ENCODE results near the gene DPEP1.

DPEP1 gene

GRCh38 chr16:89571636-89572035 is 41.8 kb upstream of the DPEP1 start:
- Histone ChIP-seq H3K9me3 (ENCODE audit: control insufficient read depth in 2 of 2, low read length in 2 of 2) (no peaks in the 10 kb centered on the region), H3K4me1 (ENCODE audit: control insufficient read depth in 2 of 2, insufficient read depth in 2 of 2, low read length in 2 of 2) (peaks cover 3 to 10% of the 10 kb centered on the region in 2 donors), H3K9ac (ENCODE audit: low read depth in 1 of 2, low read length in 2 of 2) (no peak overlapping the region), H3K4me3 (ENCODE audit: low read length in 2 of 2) (no peak overlapping the region), H3K27ac (ENCODE audit: low read depth in 2 of 2, low read length in 2 of 2) (no peak overlapping the region), H3K27me3 (ENCODE audit: control insufficient read depth in 2 of 2, insufficient read depth in 2 of 2, low read length in 2 of 2) (peaks cover 24 to 25% of the 10 kb centered on the region in 2 donors), H3K36me3 (ENCODE audit: control insufficient read depth in 2 of 2, insufficient read depth in 2 of 2, low read length in 2 of 2) (no peaks in the 10 kb centered on the region)

GRCh38 chr16:89572073-89572484 is 41.4 kb upstream of the DPEP1 start:
- Histone ChIP-seq H3K4me1 (ENCODE audit: control insufficient read depth in 2 of 2, insufficient read depth in 2 of 2, low read length in 2 of 2) (peaks cover 3 to 10% of the 10 kb centered on the region in 2 donors), H3K27ac (ENCODE audit: low read depth in 2 of 2, low read length in 2 of 2) (no peak overlapping the region), H3K27me3 (ENCODE audit: control insufficient read depth in 2 of 2, insufficient read depth in 2 of 2, low read length in 2 of 2) (peaks cover 24 to 25% of the 10 kb centered on the region in 2 donors), H3K36me3 (ENCODE audit: control insufficient read depth in 2 of 2, insufficient read depth in 2 of 2, low read length in 2 of 2) (no peaks in the 10 kb centered on the region), H3K9me3 (ENCODE audit: control insufficient read depth in 2 of 2, low read length in 2 of 2) (no peaks in the 10 kb centered on the region), H3K4me3 (ENCODE audit: low read length in 2 of 2) (no peak overlapping the region), H3K9ac (ENCODE audit: low read depth in 1 of 2, low read length in 2 of 2) (no peak overlapping the region)

GRCh38 chr16:89572485-89573205 is 40.8 kb upstream of the DPEP1 start:
- Histone ChIP-seq H3K9ac (ENCODE audit: low read depth in 1 of 2, low read length in 2 of 2) (no peak overlapping the region), H3K9me3 (ENCODE audit: control insufficient read depth in 2 of 2, low read length in 2 of 2) (no peaks in the 10 kb centered on the region), H3K27me3 (ENCODE audit: control insufficient read depth in 2 of 2, insufficient read depth in 2 of 2, low read length in 2 of 2) (peaks cover 24 to 25% of the 10 kb centered on the region in 2 donors), H3K36me3 (ENCODE audit: control insufficient read depth in 2 of 2, insufficient read depth in 2 of 2, low read length in 2 of 2) (no peaks in the 10 kb centered on the region), H3K27ac (ENCODE audit: low read depth in 2 of 2, low read length in 2 of 2) (no peak overlapping the region), H3K4me1 (ENCODE audit: control insufficient read depth in 2 of 2, insufficient read depth in 2 of 2, low read length in 2 of 2) (peaks cover 3 to 10% of the 10 kb centered on the region in 2 donors), H3K4me3 (ENCODE audit: low read length in 2 of 2) (no peak overlapping the region)

GRCh38 chr16:89573826-89574680 is 39.4 kb upstream of the DPEP1 start:
- no peaks in the 10 kb centered on the region for H3K36me3 ChIP-seq (ENCODE audit: control insufficient read depth in 2 of 2, insufficient read depth in 2 of 2, low read length in 2 of 2)
- peaks cover 3 to 10% of the 10 kb centered on the region in 2 donors for H3K4me1 ChIP-seq (ENCODE audit: control insufficient read depth in 2 of 2, insufficient read depth in 2 of 2, low read length in 2 of 2)
- H3K4me3 ChIP-seq (ENCODE audit: low read length in 2 of 2): peak overlapping the region in 1 of 2 donors; percentile 18
- H3K9ac ChIP-seq (ENCODE audit: low read depth in 1 of 2, low read length in 2 of 2): peak overlapping the region in 1 of 2 donors; percentile 39
- H3K9me3 ChIP-seq (ENCODE audit: control insufficient read depth in 2 of 2, low read length in 2 of 2): no peaks in the 10 kb centered on the region
- no peak overlapping the region for H3K27ac ChIP-seq (ENCODE audit: low read depth in 2 of 2, low read length in 2 of 2)
- H3K27me3 ChIP-seq (ENCODE audit: control insufficient read depth in 2 of 2, insufficient read depth in 2 of 2, low read length in 2 of 2): peaks cover 24% of the 10 kb centered on the region in 2 donors

- peaks cover 3 to 10% of the 10 kb centered on the region in 2 donors for H3K4me1 ChIP-seq (ENCODE audit: control insufficient read depth in 2 of 2, insufficient read depth in 2 of 2, low read length in 2 of 2)
- H3K9ac ChIP-seq (ENCODE audit: low read depth in 1 of 2, low read length in 2 of 2): peak overlapping the region in 1 of 2 donors; percentile 39
- H3K27ac ChIP-seq (ENCODE audit: low read depth in 2 of 2, low read length in 2 of 2): no peak overlapping the region
- no peaks in the 10 kb centered on the region for H3K36me3 ChIP-seq (ENCODE audit: control insufficient read depth in 2 of 2, insufficient read depth in 2 of 2, low read length in 2 of 2)
- H3K9me3 ChIP-seq (ENCODE audit: control insufficient read depth in 2 of 2, low read length in 2 of 2): no peaks in the 10 kb centered on the region
- H3K27me3 ChIP-seq (ENCODE audit: control insufficient read depth in 2 of 2, insufficient read depth in 2 of 2, low read length in 2 of 2): peaks cover 19 to 22% of the 10 kb centered on the region in 2 donors
- peak overlapping the region in 1 of 2 donors; percentile 8 for H3K4me3 ChIP-seq (ENCODE audit: low read length in 2 of 2)
Measured at GRCh38 chr16:89574681-89575246, 38.7 kb upstream of the DPEP1 start.

- peaks cover 3 to 10% of the 10 kb centered on the region in 2 donors for H3K4me1 ChIP-seq (ENCODE audit: control insufficient read depth in 2 of 2, insufficient read depth in 2 of 2, low read length in 2 of 2)
- peak within 1 kb of the TSS in 1 of 2 donors; percentile 8 for H3K4me3 ChIP-seq (ENCODE audit: low read length in 2 of 2)
- no peaks in the 10 kb centered on the region for H3K36me3 ChIP-seq (ENCODE audit: control insufficient read depth in 2 of 2, insufficient read depth in 2 of 2, low read length in 2 of 2)
- H3K27me3 ChIP-seq (ENCODE audit: control insufficient read depth in 2 of 2, insufficient read depth in 2 of 2, low read length in 2 of 2): peaks cover 11 to 17% of the 10 kb centered on the region in 2 donors
- no peak within 1 kb of the TSS for H3K27ac ChIP-seq (ENCODE audit: low read depth in 2 of 2, low read length in 2 of 2)
- peak within 1 kb of the TSS in 1 of 2 donors; percentile 39 for H3K9ac ChIP-seq (ENCODE audit: low read depth in 1 of 2, low read length in 2 of 2)
- H3K9me3 ChIP-seq (ENCODE audit: control insufficient read depth in 2 of 2, low read length in 2 of 2): no peaks in the 10 kb centered on the region
Measured at GRCh38 chr16:89575247-89576152, 37.9 kb upstream of the DPEP1 start, which contains the start of gene CPNE7. Gene CPNE7, plus strand, starts transcription at chr16:89575758. Its CDS starts 140 bp downstream, at chr16:89575898.

- H3K27ac ChIP-seq (ENCODE audit: low read depth in 2 of 2, low read length in 2 of 2): no peak overlapping the region
- H3K4me1 ChIP-seq (ENCODE audit: control insufficient read depth in 2 of 2, insufficient read depth in 2 of 2, low read length in 2 of 2): peaks cover 3 to 11% of the 10 kb centered on the region in 2 donors
- no peak overlapping the region for H3K4me3 ChIP-seq (ENCODE audit: low read length in 2 of 2)
- peaks cover 10 to 15% of the 10 kb centered on the region in 2 donors for H3K27me3 ChIP-seq (ENCODE audit: control insufficient read depth in 2 of 2, insufficient read depth in 2 of 2, low read length in 2 of 2)
- H3K36me3 ChIP-seq (ENCODE audit: control insufficient read depth in 2 of 2, insufficient read depth in 2 of 2, low read length in 2 of 2): no peaks in the 10 kb centered on the region
- H3K9ac ChIP-seq (ENCODE audit: low read depth in 1 of 2, low read length in 2 of 2): no peak overlapping the region
- no peaks in the 10 kb centered on the region for H3K9me3 ChIP-seq (ENCODE audit: control insufficient read depth in 2 of 2, low read length in 2 of 2)
Measured at GRCh38 chr16:89576153-89577054, 37.0 kb upstream of the DPEP1 start.

- peaks cover 10 to 12% of the 10 kb centered on the region in 2 donors for H3K27me3 ChIP-seq (ENCODE audit: control insufficient read depth in 2 of 2, insufficient read depth in 2 of 2, low read length in 2 of 2)
- H3K4me3 ChIP-seq (ENCODE audit: low read length in 2 of 2): no peak overlapping the region
- no peak overlapping the region for H3K9ac ChIP-seq (ENCODE audit: low read depth in 1 of 2, low read length in 2 of 2)
- H3K4me1 ChIP-seq (ENCODE audit: control insufficient read depth in 2 of 2, insufficient read depth in 2 of 2, low read length in 2 of 2): peaks cover 8 to 15% of the 10 kb centered on the region in 2 donors
- no peaks in the 10 kb centered on the region for H3K9me3 ChIP-seq (ENCODE audit: control insufficient read depth in 2 of 2, low read length in 2 of 2)
- no peak overlapping the region for H3K27ac ChIP-seq (ENCODE audit: low read depth in 2 of 2, low read length in 2 of 2)
- H3K36me3 ChIP-seq (ENCODE audit: control insufficient read depth in 2 of 2, insufficient read depth in 2 of 2, low read length in 2 of 2): no peaks in the 10 kb centered on the region
Measured at GRCh38 chr16:89577055-89577759, 36.2 kb upstream of the DPEP1 start.
